ENCODE data around the gene CHIC2. TPM values are rescaled to one million over a fixed set of nuclear protein-coding genes. Genes with fewer than 3 reads are reported as not detected.

Gene CHIC2
- total RNA-seq, 2 donors from 2014 or later = 13.5 to 26.2 TPM

- Histone ChIP-seq H3K4me3 (peak overlapping the region; percentile 92), H3K9me3 (no peaks in the 10 kb centered on the region), H3K36me3 (no peaks in the 10 kb centered on the region), H3K4me1 (peaks cover 8% of the 10 kb centered on the region), H3K27me3 (no peaks in the 10 kb centered on the region), H3K27ac (peak overlapping the region; percentile 97), H3K9ac (ENCODE audit: low read depth in 2 of 2, low read length in 2 of 2) (peak overlapping the region; percentile 97 to 98)
- intact Hi-C loops (cut with DNase I) = no loop called here
- TF ChIP-seq, protein P1, sequence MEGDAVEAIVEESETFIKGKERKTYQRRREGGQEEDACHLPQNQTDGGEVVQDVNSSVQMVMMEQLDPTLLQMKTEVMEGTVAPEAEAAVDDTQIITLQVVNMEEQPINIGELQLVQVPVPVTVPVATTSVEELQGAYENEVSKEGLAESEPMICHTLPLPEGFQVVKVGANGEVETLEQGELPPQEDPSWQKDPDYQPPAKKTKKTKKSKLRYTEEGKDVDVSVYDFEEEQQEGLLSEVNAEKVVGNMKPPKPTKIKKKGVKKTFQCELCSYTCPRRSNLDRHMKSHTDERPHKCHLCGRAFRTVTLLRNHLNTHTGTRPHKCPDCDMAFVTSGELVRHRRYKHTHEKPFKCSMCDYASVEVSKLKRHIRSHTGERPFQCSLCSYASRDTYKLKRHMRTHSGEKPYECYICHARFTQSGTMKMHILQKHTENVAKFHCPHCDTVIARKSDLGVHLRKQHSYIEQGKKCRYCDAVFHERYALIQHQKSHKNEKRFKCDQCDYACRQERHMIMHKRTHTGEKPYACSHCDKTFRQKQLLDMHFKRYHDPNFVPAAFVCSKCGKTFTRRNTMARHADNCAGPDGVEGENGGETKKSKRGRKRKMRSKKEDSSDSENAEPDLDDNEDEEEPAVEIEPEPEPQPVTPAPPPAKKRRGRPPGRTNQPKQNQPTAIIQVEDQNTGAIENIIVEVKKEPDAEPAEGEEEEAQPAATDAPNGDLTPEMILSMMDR (IDR thresholded peaks at IDR 0.05) = no peak
- no peak for DNase-seq
These were observed 1.2 kb downstream of the CHIC2 start for GRCh38 chr4:54063229-54063628.

- H3K4me3 ChIP-seq = peak overlapping the region; percentile 92
- TF ChIP-seq, protein P1 (IDR thresholded peaks at IDR 0.05) = no peak
- H3K9me3 ChIP-seq = no peaks in the 10 kb centered on the region
- H3K27ac ChIP-seq = no peak overlapping the region
- H3K9ac ChIP-seq (ENCODE audit: low read depth in 2 of 2, low read length in 2 of 2) = no peak overlapping the region
- intact Hi-C loops (cut with DNase I) = no loop called here
- H3K27me3 ChIP-seq = no peaks in the 10 kb centered on the region
- peaks cover 8% of the 10 kb centered on the region for H3K4me1 ChIP-seq
- no peaks in the 10 kb centered on the region for H3K36me3 ChIP-seq
- DNase-seq = no peak
These were observed 2.0 kb downstream of the CHIC2 start for GRCh38 chr4:54062392-54062791.

GRCh38 chr4:54061873-54062272 is 2.5 kb downstream of the CHIC2 start:
- no peak overlapping the region for H3K9ac ChIP-seq (ENCODE audit: low read depth in 2 of 2, low read length in 2 of 2)
- no peak overlapping the region for H3K27ac ChIP-seq
- intact Hi-C loops (cut with DNase I) = no loop called here
- no peaks in the 10 kb centered on the region for H3K27me3 ChIP-seq
- TF ChIP-seq, protein P1 (IDR thresholded peaks at IDR 0.05) = no peak
- no peaks in the 10 kb centered on the region for H3K9me3 ChIP-seq
- peak overlapping the region; percentile 92 for H3K4me3 ChIP-seq
- DNase-seq = no peak
- H3K4me1 ChIP-seq = peaks cover 8% of the 10 kb centered on the region
- no peaks in the 10 kb centered on the region for H3K36me3 ChIP-seq

GRCh38 chr4:54061067-54061466 is 3.3 kb downstream of the CHIC2 start:
- TF ChIP-seq, protein P1 (IDR thresholded peaks at IDR 0.05) = no peak
- Histone ChIP-seq H3K9ac (ENCODE audit: low read depth in 2 of 2, low read length in 2 of 2) (no peak overlapping the region), H3K4me3 (no peak overlapping the region), H3K27me3 (no peaks in the 10 kb centered on the region), H3K27ac (no peak overlapping the region), H3K4me1 (peaks cover 8% of the 10 kb centered on the region), H3K9me3 (no peaks in the 10 kb centered on the region), H3K36me3 (no peaks in the 10 kb centered on the region)
- DNase-seq = no peak
- intact Hi-C loops (cut with DNase I) = no loop called here

- TF ChIP-seq, protein P1 (IDR thresholded peaks at IDR 0.05) = no peak
- peaks cover 8% of the 10 kb centered on the region for H3K4me1 ChIP-seq
- H3K36me3 ChIP-seq = no peaks in the 10 kb centered on the region
- no peak overlapping the region for H3K4me3 ChIP-seq
- no peak overlapping the region for H3K9ac ChIP-seq (ENCODE audit: low read depth in 2 of 2, low read length in 2 of 2)
- no peaks in the 10 kb centered on the region for H3K27me3 ChIP-seq
- DNase-seq = no peak
- intact Hi-C loops (cut with DNase I) = no loop called here
- H3K27ac ChIP-seq = no peak overlapping the region
- no peaks in the 10 kb centered on the region for H3K9me3 ChIP-seq
These were observed 4.3 kb downstream of the CHIC2 start for GRCh38 chr4:54060116-54060515.
